ENCODE results near the gene ACKR2.

Gene ACKR2

GRCh38 chr3:42815826-42816225, 6.6 kb downstream of the ACKR2 start:
- H3K4me3 ChIP-seq (replicated peaks in 1 of 2; ENCODE audit: low read depth in 2 of 2, low read length in 2 of 2): no peak overlapping the region
- DNase-seq (ENCODE audit: low read depth in 2 of 2): no peak
- TF ChIP-seq, protein P1, sequence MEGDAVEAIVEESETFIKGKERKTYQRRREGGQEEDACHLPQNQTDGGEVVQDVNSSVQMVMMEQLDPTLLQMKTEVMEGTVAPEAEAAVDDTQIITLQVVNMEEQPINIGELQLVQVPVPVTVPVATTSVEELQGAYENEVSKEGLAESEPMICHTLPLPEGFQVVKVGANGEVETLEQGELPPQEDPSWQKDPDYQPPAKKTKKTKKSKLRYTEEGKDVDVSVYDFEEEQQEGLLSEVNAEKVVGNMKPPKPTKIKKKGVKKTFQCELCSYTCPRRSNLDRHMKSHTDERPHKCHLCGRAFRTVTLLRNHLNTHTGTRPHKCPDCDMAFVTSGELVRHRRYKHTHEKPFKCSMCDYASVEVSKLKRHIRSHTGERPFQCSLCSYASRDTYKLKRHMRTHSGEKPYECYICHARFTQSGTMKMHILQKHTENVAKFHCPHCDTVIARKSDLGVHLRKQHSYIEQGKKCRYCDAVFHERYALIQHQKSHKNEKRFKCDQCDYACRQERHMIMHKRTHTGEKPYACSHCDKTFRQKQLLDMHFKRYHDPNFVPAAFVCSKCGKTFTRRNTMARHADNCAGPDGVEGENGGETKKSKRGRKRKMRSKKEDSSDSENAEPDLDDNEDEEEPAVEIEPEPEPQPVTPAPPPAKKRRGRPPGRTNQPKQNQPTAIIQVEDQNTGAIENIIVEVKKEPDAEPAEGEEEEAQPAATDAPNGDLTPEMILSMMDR (IDR thresholded peaks at IDR 0.05; ENCODE audit: low read depth, low read length): no peak

DNA sequence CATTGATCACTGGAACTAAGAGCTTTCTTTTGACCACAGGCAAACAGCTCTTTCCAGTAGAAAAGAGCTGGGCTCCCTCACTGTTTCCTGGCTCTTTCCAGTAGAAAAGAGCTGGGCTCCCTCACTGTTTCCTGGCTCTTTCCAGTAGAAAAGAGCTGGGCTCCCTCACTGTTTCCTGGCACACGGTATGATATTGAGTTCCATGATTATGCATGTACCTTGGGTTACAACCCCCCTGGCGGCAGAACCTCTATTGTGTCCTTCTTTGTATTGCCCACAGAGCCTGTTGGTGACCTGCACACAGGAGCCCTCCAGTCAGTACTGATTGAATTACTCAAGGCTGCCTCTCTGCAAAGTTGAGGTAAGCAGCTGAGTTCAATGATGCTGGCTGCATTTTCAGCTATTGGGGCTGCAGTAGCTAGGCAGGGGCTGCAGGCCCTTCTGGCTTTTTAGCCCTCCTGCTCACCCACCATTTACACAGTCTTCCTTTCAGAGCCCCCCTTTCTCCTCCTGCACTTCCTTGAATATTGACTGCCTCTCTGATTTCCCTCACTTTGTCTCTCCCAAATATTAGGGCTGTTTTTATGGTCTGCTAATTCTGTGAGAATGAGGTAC, 10.2 kb downstream of the ACKR2 start:
- TF ChIP-seq, protein P1 (IDR thresholded peaks at IDR 0.05; ENCODE audit: low read depth, low read length): no peak
- no peak overlapping the region for H3K4me3 ChIP-seq (replicated peaks in 1 of 2; ENCODE audit: low read depth in 2 of 2, low read length in 2 of 2)
- DNase-seq (ENCODE audit: low read depth in 2 of 2): no peak

GRCh38 chr3:42820746-42821051, 11.5 kb downstream of the ACKR2 start:
- no peak for DNase-seq (ENCODE audit: low read depth in 2 of 2)
- H3K4me3 ChIP-seq (replicated peaks in 1 of 2; ENCODE audit: low read depth in 2 of 2, low read length in 2 of 2): no peak overlapping the region
- TF ChIP-seq, protein P1 (IDR thresholded peaks at IDR 0.05; ENCODE audit: low read depth, low read length): no peak

- no peak for DNase-seq (ENCODE audit: low read depth in 2 of 2)
- no peak overlapping the region for H3K4me3 ChIP-seq (replicated peaks in 1 of 2; ENCODE audit: low read depth in 2 of 2, low read length in 2 of 2)
- TF ChIP-seq, protein P1 (IDR thresholded peaks at IDR 0.05; ENCODE audit: low read depth, low read length): no peak
These were observed 13.6 kb downstream of the ACKR2 start for GRCh38 chr3:42822828-42823227.

DNA sequence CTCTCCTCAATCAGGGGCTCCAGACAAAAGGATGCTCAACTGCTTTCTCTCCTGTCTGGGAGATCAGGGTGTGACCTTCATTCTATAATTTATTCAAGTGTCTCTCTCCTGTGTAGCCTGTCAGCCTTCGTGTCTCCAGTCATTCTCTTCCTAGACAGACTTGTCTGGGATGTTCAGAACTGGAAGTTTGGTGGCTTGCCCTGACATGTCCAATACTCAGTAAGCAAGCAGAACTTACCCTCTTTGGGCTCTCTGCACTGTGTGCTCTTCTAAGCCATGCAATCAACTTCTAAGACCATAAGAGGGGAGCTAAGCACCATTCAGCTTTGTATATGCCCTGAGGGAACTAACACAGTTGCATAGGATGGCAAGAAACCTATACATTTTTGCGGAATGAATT, 14.1 kb downstream of the ACKR2 start:
- TF ChIP-seq, protein P1 (IDR thresholded peaks at IDR 0.05; ENCODE audit: low read depth, low read length): no peak
- H3K4me3 ChIP-seq (replicated peaks in 1 of 2; ENCODE audit: low read depth in 2 of 2, low read length in 2 of 2): no peak overlapping the region
- no peak for DNase-seq (ENCODE audit: low read depth in 2 of 2)

GRCh38 chr3:42826141-42826540, 16.9 kb downstream of the ACKR2 start:
- no peak for DNase-seq (ENCODE audit: low read depth in 2 of 2)
- H3K4me3 ChIP-seq (replicated peaks in 1 of 2; ENCODE audit: low read depth in 2 of 2, low read length in 2 of 2): no peak overlapping the region
- TF ChIP-seq, protein P1 (IDR thresholded peaks at IDR 0.05; ENCODE audit: low read depth, low read length): no peak

DNA sequence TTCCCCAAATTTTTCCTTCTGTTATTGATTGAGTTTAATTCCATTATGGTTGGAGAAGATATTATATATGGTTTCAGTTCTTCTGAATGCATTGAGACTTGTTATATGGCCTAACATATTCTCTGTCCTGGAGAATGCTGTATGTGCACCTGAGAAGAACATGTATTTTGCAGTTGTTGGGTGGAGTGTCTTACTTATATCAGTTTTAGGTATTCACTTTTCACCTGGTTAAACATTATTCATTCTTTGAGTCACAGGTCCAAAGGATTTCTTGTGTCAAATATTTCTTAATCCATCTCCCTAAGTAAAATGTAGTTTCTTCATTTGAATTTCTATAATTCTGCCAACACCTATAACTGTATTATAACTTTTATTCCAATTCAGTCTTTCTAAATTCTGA, 17.8 kb downstream of the ACKR2 start:
- TF ChIP-seq, protein P1 (IDR thresholded peaks at IDR 0.05; ENCODE audit: low read depth, low read length): no peak
- H3K4me3 ChIP-seq (replicated peaks in 1 of 2; ENCODE audit: low read depth in 2 of 2, low read length in 2 of 2): no peak overlapping the region
- no peak for DNase-seq (ENCODE audit: low read depth in 2 of 2)
